ENCODE results near the gene RAD54L2.

GRCh38 chr3:51568996-51569395 lies 30.5 kb downstream of the RAD54L2 start:
- TF ChIP-seq CTCF (IDR thresholded peaks at IDR 0.05) (no peak), POLR2AphosphoS5 (IDR thresholded peaks at IDR 0.05) (no peak), POLR2A (IDR thresholded peaks at IDR 0.05) (no peak)

All from breast epithelium (tissue), 3 donors.